ENCODE results near the gene PRDM16.
A peak's percentile ranks its signal among the peaks of the same experiment; 100 is the strongest.

PRDM16 gene

DNA sequence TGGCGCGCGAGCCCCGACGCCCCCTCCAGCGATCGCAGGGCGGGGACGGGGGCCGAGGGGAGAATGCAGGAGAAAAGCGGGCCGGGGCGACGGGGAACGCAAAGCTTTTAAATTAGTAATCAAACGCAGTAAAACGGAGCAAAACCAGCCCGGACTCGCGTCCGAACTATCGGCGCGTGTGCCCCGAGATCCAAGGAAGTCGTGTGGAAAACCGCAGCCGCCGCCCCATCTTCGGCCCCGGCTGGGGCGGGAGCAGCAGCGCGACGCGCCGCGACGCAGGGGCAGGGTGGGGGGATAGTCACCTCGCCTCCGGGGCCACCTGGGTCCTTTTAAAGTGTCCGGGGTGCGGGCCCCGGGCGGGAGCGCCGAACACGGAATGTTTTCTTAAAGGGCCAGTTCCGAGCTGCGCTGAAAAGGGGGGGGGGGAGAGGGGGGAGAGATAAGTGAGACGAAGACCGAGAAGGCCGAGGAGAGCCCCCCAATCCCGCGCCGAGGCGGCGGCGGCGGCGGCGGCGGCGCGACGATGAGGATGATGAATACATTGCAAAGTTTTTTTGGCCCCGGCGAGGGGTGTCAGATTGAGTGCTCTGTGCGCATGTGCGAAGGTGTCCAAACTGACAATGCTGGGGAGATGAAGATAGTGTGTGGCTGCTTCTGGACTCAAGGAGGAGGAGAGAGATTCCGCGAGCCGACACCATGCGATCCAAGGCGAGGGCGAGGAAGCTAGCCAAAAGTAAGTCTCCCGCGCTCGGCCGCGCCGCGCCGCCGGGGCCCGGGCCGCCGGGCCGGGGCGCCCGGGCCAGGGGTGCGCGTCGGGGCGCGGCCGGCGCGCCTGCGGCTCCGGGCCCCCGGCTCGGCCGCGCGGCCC is at the start of gene PRDM16:
TSS of gene PRDM16 (plus strand) at position 640 of the 868 bp plus-strand sequence. CDS start at position 697, 57 bp downstream.
- no peak for DNase-seq

DNA sequence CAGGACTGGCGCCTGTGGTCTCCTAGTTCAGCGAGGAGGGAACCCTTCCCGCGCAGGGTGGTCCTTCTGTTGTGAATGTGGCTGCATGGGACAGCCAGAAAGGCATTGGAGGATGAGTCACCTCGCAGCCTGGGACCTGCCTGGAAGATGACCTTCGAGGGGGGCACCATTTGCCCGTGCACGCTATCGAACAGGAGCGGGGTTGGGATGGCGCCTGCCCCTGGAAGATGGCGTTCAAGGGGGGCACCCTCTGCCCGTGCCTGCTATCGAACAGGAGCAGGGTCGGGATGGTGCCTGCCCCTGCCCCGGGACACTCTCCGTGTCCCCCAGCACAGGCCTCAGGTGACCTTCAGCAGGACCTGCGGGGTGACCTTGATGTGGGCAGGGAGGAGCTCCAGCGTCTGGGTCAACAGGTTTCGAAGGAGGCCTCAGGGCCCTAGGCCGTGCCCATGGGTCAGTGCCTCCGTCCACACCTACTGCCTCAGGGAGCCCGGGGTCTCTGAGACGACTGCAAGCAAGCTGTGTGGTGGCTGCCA is 49.4 kb upstream of the PRDM16 start:
- peak; percentile 9 for DNase-seq

DNA sequence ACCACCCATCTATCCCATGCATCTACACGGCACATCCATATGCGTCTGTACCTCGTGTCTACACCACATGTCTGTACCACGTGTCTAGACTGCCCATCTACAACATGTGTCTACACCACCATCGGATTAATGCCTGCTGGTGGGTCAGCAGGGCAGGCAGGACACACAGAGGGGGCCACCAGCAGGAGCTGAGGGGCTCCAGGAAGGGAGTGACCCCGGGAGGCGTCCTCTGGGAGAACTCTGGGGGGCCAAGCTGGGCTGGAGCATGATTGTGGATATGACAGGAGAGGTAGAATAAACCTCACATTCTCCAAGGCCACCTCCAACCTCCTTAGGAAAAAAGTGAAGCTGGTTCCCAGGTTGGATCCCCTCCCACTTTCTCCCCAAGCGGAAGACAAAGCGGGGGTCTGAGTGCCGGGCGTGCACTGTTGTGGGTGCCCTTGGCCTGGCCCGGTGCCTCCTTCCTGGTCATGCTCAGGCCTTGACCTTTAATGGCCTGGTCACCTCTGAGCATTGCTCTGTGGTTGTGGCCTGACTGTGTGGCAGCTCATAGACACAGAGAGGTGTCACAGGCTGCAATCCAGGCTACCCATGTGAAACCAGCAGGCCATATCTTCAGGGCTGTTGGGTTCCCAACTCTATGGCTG is 48.6 kb upstream of the PRDM16 start:
- DNase-seq = peak; percentile 10

DNA sequence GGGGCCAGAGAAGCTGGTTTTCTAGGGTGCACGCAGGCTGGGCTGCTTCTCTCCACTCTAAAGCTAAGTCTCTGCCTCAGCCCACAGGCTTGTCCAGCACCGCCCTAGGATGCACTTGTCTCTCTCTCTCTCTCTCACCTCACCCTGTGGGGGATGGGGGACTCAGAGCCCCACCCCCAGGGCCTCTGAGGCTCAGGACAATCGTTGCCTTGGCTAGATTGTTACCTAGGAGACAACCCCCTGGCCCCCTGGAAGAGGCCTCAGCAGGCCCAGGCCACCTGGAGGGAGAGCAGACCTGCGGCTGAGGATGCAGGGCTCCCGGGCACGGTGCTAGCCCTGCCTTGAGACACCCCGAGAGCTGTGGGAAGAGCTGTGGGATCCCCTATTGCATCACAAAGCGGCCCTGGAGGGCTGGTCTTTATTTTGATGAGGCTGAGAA is 47.8 kb upstream of the PRDM16 start, which contains the start of gene ACTRT2:
TSS of gene ACTRT2 (plus strand) at position 235 of the 439 bp plus-strand sequence. CDS start 220 bp downstream, outside the sequence.
- no peak for DNase-seq

DNA sequence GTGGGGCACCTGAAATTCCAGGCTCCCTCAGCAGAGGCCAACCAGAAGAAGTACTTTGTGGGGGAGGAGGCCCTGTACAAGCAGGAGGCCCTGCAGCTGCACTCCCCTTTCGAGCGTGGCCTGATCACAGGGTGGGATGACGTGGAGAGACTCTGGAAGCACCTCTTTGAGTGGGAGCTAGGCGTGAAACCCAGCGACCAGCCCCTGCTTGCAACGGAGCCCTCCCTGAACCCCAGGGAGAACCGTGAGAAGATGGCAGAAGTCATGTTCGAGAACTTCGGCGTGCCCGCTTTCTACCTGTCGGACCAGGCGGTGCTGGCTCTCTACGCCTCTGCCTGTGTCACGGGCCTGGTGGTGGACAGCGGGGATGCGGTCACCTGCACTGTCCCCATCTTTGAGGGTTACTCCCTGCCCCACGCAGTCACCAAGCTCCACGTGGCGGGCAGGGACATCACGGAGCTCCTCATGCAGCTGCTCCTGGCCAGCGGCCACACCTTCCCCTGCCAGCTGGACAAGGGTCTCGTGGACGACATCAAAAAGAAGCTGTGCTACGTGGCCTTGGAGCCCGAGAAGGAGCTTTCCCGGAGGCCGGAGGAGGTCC is 47.1 kb upstream of the PRDM16 start:
- DNase-seq = no peak

DNA sequence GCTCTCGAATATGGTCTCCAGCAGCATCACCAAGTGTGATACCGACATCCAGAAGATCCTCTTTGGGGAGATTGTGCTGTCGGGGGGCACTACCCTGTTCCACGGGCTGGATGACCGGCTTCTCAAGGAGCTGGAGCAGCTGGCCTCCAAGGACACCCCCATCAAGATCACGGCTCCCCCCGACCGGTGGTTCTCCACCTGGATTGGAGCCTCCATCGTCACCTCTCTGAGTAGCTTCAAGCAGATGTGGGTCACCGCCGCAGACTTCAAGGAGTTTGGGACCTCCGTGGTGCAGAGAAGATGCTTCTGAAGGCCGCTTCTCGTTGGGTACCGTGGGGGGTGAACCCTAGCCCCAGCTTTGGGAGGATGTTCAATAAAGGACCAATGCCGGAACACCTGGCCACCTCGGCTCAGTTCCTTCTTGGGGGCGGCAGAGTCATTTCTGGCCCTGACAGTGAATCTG is 46.5 kb upstream of the PRDM16 start:
- DNase-seq = no peak

DNA sequence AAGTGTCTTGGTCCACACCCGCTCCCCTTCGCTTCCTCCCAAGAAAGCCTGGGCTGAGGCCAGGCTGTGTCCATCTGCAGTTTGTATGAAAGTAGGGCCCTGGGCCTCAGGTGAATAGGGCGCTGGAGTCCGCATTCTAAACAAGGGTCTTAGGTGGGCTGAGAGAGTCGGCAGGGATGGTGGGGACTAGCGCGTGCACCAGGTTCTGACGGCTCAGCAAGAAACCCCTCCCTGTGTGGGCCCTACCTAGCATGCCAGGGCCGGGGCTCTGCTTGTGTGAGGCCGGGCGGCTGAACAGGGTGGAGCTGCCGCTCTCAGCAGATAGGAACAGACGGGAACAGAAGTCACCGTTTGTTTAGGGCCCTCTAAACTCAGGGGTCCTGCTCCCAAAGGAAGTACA is 46.0 kb upstream of the PRDM16 start:
- DNase-seq = no peak

DNA sequence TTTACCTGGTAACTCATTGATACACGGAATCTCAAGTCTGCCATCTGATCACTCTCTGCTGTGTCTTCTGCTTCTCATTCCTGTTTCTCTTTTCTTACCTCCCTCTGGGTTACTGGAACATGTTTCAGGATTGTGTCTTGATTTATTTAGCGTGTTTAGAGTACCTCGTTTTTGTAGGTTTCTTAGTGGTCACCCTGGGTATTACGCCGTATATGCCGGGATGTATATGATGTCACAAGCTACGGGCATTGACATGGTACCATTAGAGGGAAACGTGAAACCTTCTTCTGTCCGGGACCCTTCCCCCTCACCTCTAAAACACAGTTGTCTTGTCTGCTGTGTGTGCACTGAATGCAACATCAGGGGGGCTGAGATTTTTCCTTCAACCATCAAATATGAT is 45.0 kb upstream of the PRDM16 start:
- DNase-seq = no peak

DNA sequence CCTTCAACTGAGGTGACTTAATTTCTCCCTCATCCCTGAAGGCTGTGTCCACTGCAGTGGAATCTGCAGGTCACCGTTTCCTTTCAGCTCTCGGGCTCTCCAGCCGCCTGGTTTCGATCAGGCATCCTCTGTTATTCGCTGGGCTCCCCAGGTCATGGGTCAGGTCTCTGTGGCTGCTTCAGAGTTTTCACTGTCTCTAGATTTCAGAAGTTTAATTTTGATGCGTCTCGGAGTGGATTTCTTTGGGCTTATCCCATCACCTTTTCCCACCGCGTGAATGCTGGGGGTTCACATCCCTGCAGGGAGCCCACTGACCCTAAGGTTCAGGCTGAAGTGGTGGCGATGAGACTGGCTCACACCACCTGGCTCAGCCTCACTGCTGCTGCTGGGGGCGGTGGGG is 44.4 kb upstream of the PRDM16 start:
- no peak for DNase-seq

DNA sequence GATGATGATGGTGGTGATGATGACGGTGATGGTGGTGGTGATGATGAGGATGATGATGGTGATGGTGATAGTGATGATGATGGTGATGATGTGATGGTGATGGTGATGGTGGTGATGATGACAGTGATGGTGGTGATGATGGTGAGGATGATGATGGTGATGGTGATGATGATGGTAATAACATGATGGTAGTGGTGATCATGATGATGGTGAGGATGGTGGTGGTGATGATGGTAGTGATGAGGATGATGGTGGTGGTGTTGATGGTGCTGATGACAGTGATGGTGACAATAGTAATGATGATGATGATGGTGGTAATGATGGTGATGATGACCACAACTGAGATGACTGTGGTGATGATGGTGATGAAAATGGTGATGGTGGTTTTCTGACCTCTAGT is 42.9 kb upstream of the PRDM16 start:
- no peak for DNase-seq

DNA sequence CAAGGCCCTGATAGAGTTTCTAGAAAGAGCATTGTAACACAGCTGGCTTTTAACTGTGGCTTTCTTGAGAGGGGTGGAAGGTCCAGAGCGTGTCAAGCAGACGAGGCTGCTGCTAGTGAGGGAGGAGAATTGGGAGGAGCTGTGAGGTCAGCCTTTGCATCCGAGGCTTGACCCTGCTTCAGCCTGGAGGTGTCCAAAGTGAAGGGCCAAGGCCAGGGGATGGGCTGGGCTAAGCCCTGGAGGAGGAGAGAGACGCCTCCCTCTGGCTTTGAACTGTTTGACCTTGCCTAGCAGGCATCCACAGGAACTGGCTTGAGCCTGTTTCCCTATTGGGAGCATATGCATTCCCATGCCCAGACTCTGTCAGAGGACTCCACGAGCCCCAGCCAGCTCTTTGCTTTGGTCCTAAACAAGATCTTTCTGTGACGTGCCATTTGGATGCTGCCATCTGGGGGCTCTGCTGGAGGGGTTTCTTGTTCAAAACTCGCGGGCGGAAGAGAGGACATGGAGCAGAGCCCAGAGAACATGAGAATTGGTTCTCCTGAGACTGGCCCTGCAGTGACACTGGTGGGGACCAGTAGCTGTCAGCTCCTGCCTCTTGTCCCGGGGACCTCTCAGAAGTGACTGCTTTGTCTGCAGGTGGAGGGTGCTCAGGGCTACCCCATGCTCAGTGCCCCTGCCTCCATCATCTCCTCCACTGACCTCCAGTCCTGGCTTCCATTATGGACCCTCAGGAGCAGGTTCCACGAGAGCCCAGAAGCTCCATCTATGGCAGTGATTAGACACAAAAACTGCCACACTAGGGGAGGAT is 42.2 kb upstream of the PRDM16 start:
- DNase-seq = peak; percentile 7

DNA sequence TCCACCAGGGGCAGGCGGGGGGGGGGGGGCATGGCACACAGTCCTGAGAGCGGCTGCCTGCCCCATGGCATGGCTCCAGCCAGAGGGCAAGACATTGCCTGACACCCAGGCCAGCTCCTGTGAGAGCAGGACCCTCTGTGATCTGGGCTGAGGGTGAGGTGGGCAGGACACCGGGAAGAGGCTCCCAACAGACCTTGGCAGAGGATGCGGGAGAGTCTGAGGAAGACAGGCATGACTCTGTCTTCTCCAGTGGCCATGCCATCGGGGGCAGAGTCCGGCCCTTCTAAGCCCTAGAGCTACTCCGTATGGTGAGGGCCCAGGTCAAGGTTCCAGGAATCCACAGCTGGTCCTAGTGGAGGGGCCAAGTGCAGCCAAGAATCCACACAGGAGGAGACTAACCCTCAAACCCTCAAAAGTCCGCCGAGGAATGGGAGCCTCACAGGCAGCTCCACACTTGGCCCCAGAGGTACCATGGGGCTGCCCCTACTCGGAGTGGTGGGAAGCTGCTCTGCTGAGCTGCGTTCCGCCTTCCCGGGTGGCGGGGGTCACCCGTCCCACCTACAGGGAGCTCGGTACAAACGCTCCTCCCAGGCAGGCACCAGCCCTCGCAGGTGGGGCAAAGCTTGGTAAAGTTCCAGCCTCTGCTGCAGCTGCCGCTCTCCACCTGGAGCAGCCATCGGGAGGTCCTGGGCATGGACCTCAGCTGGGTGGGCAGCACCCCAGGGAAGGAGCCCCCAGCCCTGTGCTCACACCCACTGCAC is 41.2 kb upstream of the PRDM16 start:
- DNase-seq = peak; percentile 9

DNA sequence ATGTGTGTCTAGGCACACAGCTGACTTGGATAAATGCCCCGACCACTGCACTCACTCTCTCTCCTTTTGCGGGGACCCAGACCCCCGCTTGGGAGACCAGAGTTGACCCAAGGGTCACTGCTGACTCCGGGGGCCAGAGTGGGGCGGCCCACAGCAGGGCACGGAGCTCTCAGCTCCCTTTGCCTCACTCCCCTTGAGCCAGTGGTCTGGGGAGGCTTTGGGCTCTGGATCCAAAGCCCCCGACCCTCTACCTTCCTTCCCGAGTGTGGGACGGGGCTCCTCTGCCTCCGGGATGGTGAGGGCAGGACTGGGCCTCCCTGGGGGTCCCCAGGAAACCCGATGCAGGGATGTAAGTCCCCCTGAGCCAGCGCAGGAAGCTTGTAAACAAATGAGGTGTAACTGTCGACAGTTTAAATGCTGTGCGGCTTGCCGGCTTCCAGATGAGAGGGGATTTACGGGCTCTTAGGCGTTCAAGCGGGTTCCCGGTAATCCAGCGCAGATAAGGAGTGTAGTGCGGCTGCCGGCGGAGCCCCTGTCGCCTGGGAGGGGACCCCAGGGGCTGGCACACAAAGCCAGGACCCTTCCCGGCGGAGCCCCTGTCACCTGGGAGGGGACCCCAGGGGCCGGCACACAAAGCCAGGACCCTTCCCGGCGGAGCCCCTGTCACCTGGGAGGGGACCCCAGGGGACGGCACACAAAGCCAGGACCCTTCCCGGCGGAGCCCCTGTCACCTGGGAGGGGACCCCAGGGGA is 40.3 kb upstream of the PRDM16 start:
- DNase-seq = no peak

DNA sequence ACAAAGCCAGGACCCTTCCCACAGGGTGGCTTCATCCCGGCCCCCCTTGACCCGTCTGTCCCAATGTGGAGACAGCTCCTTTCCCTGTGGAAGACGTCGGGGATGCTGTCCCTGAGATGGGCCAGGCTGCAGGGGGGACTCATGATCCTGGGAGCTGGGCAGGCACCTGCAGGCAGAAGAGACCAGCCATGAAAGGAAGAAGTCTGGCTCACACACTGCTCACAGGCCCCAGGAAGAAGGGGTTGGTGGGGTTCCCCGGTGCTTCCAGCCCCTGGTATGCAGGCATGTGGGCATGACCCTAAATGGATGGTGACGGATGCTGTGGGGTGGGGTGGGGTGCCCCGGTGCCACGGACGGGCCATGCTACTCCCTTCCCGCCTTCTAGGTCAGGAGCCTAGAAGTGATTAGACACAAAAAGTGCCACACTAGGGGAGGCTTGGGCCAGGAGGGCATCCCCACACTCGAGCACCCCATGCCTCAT is 39.5 kb upstream of the PRDM16 start:
- DNase-seq = no peak

DNA sequence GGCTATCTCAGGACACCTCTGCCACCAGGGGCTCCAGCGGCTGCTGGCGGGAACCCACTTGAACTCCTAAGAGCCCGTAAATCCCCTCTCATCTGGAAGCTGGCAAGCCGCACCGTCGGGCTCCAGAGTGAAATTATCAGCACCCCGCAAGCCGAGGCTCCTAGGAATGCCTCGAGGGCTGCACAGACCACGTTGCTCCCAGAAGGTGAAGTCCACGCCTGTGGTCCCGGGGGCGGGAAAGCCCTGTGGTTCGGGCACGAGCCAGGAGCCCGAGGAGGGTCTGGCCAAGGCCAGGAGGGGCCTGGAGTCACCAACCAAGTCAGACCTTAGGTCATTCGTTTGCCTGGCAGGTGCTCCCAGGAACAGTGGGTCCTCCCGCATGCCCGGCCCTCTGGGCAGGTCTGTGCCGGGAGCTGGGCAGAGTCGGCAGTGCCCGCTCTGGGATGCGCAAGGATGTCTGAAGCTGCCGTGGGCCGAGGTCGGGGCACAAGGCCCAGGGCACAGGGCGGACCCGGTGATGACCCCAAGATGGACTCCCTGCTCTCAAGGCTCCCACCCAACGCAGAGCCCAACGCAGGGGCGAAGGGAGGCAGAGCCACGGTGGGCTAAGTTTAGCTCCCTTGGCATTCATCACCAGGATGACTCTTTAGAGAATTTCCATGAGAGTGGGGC is 38.9 kb upstream of the PRDM16 start:
- DNase-seq = no peak

DNA sequence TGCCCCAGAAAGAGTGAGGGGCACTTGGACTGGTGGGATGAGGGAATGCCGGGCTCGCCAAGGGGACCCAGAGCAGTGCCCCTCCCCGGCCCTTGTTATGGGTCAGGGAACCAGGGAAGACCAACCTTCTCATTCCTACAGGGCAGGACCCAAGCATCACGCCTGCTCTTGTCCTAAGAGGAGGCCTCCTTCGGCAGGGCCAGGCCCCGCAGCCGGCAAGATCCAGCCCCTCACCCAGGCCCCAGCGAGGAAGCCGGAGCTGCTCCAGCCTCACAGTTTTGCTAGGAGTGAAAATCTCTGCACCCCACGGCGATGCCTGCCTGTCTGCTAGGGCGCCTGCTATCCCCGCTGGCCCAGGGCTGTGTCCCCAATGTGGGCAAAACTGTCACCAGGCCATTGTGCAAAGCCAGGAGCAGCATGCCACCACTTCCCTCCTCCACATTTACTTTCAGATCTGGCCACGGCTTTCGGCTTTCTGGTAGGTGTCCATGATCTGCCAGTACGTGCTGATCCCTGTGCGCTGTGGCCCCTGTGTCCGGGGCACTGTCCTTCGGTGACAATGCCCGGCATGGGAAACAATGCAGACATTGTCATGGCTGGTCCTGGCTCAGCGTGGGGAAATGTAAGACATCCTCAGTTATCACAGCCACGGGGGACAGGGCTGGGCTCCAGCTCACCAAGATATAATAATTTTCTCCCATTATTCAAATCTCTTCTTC is 38.2 kb upstream of the PRDM16 start:
- no peak for DNase-seq

DNA sequence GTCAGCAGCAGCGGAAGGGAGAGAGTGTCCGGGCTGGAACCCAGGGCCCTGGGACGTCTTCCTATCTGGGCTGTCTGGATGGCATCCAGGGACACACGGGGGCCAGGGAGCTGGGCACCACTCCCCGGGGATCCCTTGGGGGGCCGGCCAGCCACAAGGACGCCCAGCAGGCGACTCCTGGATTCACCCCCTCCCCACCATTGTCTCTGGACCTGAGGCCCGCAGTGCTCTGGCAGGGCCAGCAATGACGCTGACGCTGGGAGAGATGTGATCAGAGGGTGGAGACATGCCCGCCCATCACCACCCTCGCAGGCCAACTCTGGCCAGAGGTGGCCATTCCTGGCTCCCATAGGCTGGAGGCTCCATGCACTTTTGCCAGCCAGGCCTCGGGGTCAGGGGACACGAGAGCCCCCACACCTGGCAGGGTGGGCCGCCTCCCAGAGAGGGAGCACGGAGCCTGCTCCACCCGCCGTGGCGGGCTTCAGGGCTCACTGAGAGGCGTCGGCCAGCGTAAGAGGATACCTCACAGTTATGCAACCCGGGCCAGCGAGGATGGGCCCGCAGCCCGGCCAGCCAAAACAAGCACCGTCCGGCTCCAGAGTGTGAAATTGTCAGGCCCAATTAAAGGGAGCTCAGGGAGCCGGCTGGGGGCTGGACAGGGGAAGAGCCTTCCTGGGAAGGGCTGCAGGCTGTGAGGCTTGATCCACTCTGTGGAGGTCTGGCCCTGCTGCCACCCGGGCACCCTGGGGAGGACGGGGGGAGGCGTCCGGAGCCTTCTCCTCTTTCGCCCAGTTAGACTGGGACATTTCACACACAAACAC is 37.4 kb upstream of the PRDM16 start:
- DNase-seq = no peak

DNA sequence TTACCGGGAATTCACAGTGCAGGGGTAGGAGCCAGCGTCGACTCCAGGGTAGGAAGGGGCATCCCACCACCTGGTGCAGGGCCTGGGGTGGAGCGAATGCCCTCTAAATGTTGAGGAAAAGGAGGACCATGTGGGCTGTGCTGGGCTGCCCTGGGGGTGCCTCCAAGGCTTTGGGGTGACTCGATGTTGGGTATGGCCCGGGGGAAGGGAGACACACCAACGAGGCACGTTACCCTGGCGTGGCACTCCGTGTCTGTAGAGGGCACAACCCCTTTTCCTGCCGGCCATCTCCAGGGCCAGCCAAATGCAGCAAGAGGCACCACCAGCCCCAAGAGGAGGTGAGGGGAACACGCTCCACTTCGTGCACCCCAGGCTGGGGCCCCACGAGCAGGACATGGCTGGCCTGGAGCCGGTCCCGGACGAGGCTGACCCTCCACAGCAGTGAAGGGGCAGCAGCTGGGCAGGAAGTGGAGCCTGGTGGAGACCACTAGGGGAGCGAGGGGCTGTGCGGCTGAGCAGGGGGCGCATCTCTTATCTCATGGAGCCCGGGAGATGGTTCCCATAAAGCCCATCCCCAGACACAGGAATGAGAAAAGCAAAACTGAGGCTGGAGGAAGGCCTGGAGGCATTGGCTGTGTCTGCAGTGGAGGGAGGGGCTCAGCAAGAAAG is 36.5 kb upstream of the PRDM16 start:
- no peak for DNase-seq
